Kidney epithelial cell (primary cell): ENCODE data around the gene KDM6A. TPM values are rescaled to one million over a fixed set of nuclear protein-coding genes. Genes with fewer than 3 reads are reported as not detected.

ENCODE experiments used
- DNase-seq: peaks from one replicate; pipeline ENCODE4 v3.0.0-alpha.2; 2010; ENCODE audit warnings: low read depth
- H3K27me3 ChIP-seq: 2 replicates; pipeline ENCODE4 v1.6.0; 2011; ENCODE audit warnings: low read length; ENCODE audit not compliant: control insufficient read depth, insufficient read depth
- H3K36me3 ChIP-seq: 2 replicates; pipeline ENCODE4 v1.5.1; 2011; ENCODE audit warnings: low read length; ENCODE audit not compliant: control insufficient read depth, insufficient read depth
- H3K4me3 ChIP-seq: 2 replicates; pipeline ENCODE4 v1.5.1; 2011; ENCODE audit warnings: low read depth, mild to moderate bottlenecking, control low read depth, low read length
- CTCF ChIP-seq: IDR thresholded peaks from 2 replicates; pipeline ENCODE4 v1.5.1; 2011; ENCODE audit warnings: mild to moderate bottlenecking, moderate library complexity, low read length, control low read depth, inconsistent platforms; ENCODE audit not compliant: insufficient read depth, poor library complexity, severe bottlenecking
- total RNA-seq: library from RNA; depleted of rRNA; stranded (reverse); fragments of >200 nt; gene quantifications from 2 replicates; pipeline ENCODE4 v1.2.3, GENCODE V29; 2015

Gene KDM6A
- total RNA-seq, 1 donor from 2014 or later = 13.7 TPM

DNA sequence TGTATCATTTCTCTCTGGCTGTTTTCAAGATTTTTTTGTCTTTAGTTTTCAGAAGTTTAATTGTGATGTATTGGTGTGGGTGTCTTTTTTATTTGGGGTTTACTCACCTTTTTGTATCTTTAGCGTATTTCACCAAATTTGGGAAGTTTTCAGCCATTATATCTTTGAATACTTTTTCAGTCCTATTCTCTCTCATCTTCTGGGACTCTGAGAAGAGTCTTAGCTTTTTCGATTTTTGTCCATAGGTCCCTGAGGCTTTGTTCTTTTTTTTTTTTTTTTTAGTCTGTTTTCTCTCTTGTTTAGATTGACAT is 23.8 kb downstream of the KDM6A start:
- TF ChIP-seq CTCF = no peak
- no peak overlapping the region for H3K4me3 ChIP-seq
- H3K27me3 ChIP-seq = no peaks in the 10 kb centered on the region
- no peak for DNase-seq
- H3K36me3 ChIP-seq = no peaks in the 10 kb centered on the region

DNA sequence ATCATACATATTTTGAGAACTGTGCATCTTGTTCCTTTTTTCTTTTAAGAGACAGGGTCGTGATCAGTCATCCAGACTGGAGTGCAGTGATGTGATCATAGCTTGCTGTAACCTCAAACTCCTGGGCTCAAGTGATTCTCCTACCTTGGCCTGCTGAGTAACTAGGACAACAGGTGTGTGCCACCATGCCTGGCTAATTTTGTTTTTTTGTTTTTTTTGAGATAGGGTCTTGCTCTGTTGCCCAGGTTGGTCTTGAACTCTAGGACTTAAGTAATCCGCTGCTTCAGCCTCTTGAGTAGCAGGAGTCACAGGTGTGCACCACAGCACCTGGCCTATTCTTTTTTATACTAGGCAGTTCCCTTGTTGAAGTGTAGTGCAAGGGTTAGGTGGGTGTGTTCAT is 24.6 kb downstream of the KDM6A start:
- DNase-seq = no peak
- TF ChIP-seq CTCF = no peak
- Histone ChIP-seq H3K4me3 (no peak overlapping the region), H3K36me3 (no peaks in the 10 kb centered on the region), H3K27me3 (no peaks in the 10 kb centered on the region)

DNA sequence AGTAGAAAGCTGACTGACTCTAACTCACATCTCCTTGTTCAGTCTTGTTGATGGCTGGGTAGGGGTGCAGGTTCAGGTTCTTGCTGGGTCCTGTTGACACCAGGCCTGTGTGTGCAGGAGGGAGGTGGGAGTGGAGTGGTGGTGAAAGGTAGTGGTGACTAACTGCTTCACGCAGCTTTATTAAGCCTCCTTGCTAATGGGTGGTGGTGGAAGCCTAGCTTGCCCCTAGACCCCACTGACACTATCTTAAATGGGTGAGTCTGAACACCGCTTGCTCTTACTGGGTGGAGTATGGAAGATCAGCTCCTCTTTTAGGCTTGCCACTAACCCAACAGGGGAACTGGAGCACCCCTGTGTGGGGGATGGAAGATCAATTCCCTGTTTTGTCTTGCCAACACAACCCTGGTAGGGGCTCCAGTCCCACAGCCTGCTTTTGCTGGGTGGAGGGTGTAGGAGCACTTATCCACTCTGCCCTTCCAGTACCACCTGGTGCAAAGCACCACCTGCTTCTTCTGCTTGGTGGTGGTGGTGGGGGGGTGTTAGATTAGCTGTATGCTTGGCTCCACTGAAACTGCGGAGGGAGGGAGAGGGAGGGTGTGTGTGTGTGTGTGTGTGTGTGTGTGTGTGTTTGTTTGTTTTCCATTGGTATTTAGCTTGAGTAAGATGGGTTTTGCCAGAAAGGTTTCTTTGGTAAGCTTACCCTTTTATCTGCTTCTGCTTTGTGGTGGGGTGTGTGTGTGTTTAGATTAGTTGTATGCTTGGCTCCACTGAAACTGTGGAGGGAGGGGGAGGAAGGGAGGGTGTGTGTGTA is 25.6 kb downstream of the KDM6A start:
- no peak for TF ChIP-seq CTCF
- Histone ChIP-seq H3K27me3 (no peaks in the 10 kb centered on the region), H3K4me3 (no peak overlapping the region), H3K36me3 (no peaks in the 10 kb centered on the region)
- DNase-seq = no peak

- no peak for DNase-seq
- H3K36me3 ChIP-seq = no peaks in the 10 kb centered on the region
These were observed 27.0 kb downstream of the KDM6A start for GRCh38 chrX:44899946-44900345.

DNA sequence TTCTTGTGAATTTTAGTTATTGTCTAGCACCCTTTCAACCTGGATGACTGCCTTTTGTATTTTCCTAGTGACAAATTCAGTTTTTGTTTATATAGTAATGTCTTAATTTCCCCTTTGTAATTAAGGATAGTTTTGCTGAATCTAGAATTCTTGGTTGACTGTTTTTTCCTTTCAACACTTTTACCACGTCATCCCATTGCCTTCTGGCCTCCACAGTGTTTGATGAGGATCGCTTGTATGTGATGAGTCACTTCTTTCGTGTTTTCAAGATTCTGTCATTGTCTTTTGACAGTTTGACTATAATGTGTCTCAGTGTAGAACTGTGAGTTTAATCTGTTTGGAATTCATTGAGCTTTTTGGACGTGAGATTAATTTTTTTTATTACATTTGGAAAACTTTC is 30.1 kb downstream of the KDM6A start:
- no peak overlapping the region for H3K4me3 ChIP-seq
- H3K27me3 ChIP-seq = no peaks in the 10 kb centered on the region
- no peak for DNase-seq
- H3K36me3 ChIP-seq = no peaks in the 10 kb centered on the region
- no peak for TF ChIP-seq CTCF

More at GRCh38 chrX:44899946-44900345, 27.0 kb downstream of the KDM6A start:
- TF ChIP-seq CTCF = no peak
- H3K4me3 ChIP-seq = no peak overlapping the region
- H3K27me3 ChIP-seq = no peaks in the 10 kb centered on the region
